Effector memory CD8-positive, alpha-beta T cell (primary cell): ENCODE measurements around the gene BLVRB.
"Not testable (repeated sequence)": the region's sequence is repeated elsewhere in the genome, so short reads cannot be mapped to it uniquely, and the experiment has no call there.

Experiments
- ATAC-seq: fragments of 150-1000 bp; cut with Tn5 transposase; replicated peaks from 2 replicates; pipeline ENCODE4 v1.10.0; 2021; ENCODE audit warnings: mild to moderate bottlenecking, moderate library complexity
- DNase-seq, 3 experiments: peaks; one replicate each; pipeline ENCODE4 v3.0.0; 2021
- H3K27ac Mint-ChIP-seq, 2 donors: one replicate each; pipeline ENCODE4 v1.8.0; 2022; ENCODE audit warnings: mild to moderate bottlenecking in 2 of 2, mixed read lengths in 2 of 2, moderate library complexity in 2 of 2
- H3K27me3 Mint-ChIP-seq, 2 donors: one replicate each; pipeline ENCODE4 v1.8.0; 2022; ENCODE audit warnings: mixed read lengths in 2 of 2
- H3K36me3 Mint-ChIP-seq: one replicate; pipeline ENCODE4 v1.8.0; 2022; ENCODE audit warnings: mild to moderate bottlenecking, moderate library complexity, mixed read lengths; ENCODE audit not compliant: insufficient read depth
- H3K4me1 Mint-ChIP-seq, 2 donors: one replicate each; pipeline ENCODE4 v1.8.0; 2022; ENCODE audit warnings: low read depth in 2 of 2, mixed read lengths in 2 of 2
- H3K4me3 Mint-ChIP-seq, 2 donors: one replicate each; pipeline ENCODE4 v1.8.0; 2022; ENCODE audit warnings: mild to moderate bottlenecking in 2 of 2, mixed read lengths in 2 of 2, moderate library complexity in 2 of 2
- H3K9me3 Mint-ChIP-seq, 2 donors: one replicate each; pipeline ENCODE4 v1.8.0; 2022; ENCODE audit warnings: mixed read lengths in 2 of 2

The BLVRB gene

GRCh38 chr19:40433391-40434216 is 31.9 kb downstream of the BLVRB start:
- Mint-ChIP-seq H3K9me3 (no peaks in the 10 kb centered on the region), H3K27ac (peak overlapping the region; percentile 57 to 89), H3K4me3 (peak overlapping the region; percentile 74 to 90), H3K4me1 (peaks cover 6 to 12% of the 10 kb centered on the region in 2 donors), H3K36me3 (peaks cover 7% of the 10 kb centered on the region), H3K27me3 (no peaks in the 10 kb centered on the region)
- DNase-seq (peak; percentile 19 to 33 (median 31)), ATAC-seq (peak; percentile 92)

GRCh38 chr19:40432760-40433159 is 32.8 kb downstream of the BLVRB start:
- DNase-seq, ATAC-seq, H3K36me3 Mint-ChIP-seq, H3K9me3 Mint-ChIP-seq, H3K27me3 Mint-ChIP-seq, H3K4me1 Mint-ChIP-seq: not testable (repeated sequence)
- Mint-ChIP-seq H3K4me3 (peak overlapping the region; percentile 74 to 90), H3K27ac (peak overlapping the region in 1 of 2 donors; percentile 57)

GRCh38 chr19:40431698-40432097 is 33.8 kb downstream of the BLVRB start:
- H3K27ac Mint-ChIP-seq = no peak overlapping the region
- H3K9me3 Mint-ChIP-seq = no peaks in the 10 kb centered on the region
- no peak overlapping the region for H3K4me3 Mint-ChIP-seq
- H3K27me3 Mint-ChIP-seq = no peaks in the 10 kb centered on the region
- H3K4me1 Mint-ChIP-seq = peaks cover 6 to 8% of the 10 kb centered on the region in 2 donors
- ATAC-seq (no peak), DNase-seq (no peak)
- H3K36me3 Mint-ChIP-seq = peaks cover 3% of the 10 kb centered on the region

- Mint-ChIP-seq H3K36me3 (peaks cover 12% of the 10 kb centered on the region), H3K4me1 (peaks cover 8 to 10% of the 10 kb centered on the region in 2 donors)
- not testable (repeated sequence) for DNase-seq, ATAC-seq, H3K4me3 Mint-ChIP-seq, H3K9me3 Mint-ChIP-seq, H3K27ac Mint-ChIP-seq, H3K27me3 Mint-ChIP-seq
Observed at GRCh38 chr19:40430242-40430641, 35.3 kb downstream of the BLVRB start.

GRCh38 chr19:40428197-40428596 is 37.3 kb downstream of the BLVRB start:
- not testable (repeated sequence) for H3K27ac Mint-ChIP-seq, H3K4me3 Mint-ChIP-seq, ATAC-seq, H3K27me3 Mint-ChIP-seq, DNase-seq, H3K9me3 Mint-ChIP-seq
- H3K4me1 Mint-ChIP-seq = peaks cover 12 to 13% of the 10 kb centered on the region in 2 donors
- H3K36me3 Mint-ChIP-seq = peaks cover 24% of the 10 kb centered on the region

GRCh38 chr19:40425450-40426287 is 39.9 kb downstream of the BLVRB start, which contains the start of gene SERTAD1:
TSS of gene SERTAD1 (minus strand) at chr19:40425992. CDS start at chr19:40423546, 2,446 bp downstream.
- H3K36me3 Mint-ChIP-seq = peaks cover 46% of the 10 kb centered on the region
- H3K27ac Mint-ChIP-seq = peak within 1 kb of the TSS; percentile 95 to 97
- ATAC-seq = peak; percentile 86
- H3K9me3 Mint-ChIP-seq = no peaks in the 10 kb centered on the region
- H3K4me3 Mint-ChIP-seq = peak within 1 kb of the TSS; percentile 98 to 99
- DNase-seq = peak; percentile 100
- peaks cover 11 to 13% of the 10 kb centered on the region in 2 donors for H3K4me1 Mint-ChIP-seq
- H3K27me3 Mint-ChIP-seq = no peaks in the 10 kb centered on the region

GRCh38 chr19:40424637-40425449 is 40.7 kb downstream of the BLVRB start:
- peaks cover 12 to 14% of the 10 kb centered on the region in 2 donors for H3K4me1 Mint-ChIP-seq
- H3K36me3 Mint-ChIP-seq = peaks cover 51% of the 10 kb centered on the region
- H3K27me3 Mint-ChIP-seq = no peaks in the 10 kb centered on the region
- H3K27ac Mint-ChIP-seq = peak overlapping the region; percentile 95 to 97
- H3K4me3 Mint-ChIP-seq = peak overlapping the region; percentile 98 to 99
- H3K9me3 Mint-ChIP-seq = no peaks in the 10 kb centered on the region
- ATAC-seq = no peak
- no peak for DNase-seq

GRCh38 chr19:40423938-40424337 is 41.6 kb downstream of the BLVRB start:
- no peak for ATAC-seq
- Mint-ChIP-seq H3K4me1 (peaks cover 14 to 15% of the 10 kb centered on the region in 2 donors), H3K9me3 (no peaks in the 10 kb centered on the region), H3K27me3 (no peaks in the 10 kb centered on the region), H3K4me3 (peak overlapping the region; percentile 98 to 99), H3K36me3 (peaks cover 53% of the 10 kb centered on the region), H3K27ac (peak overlapping the region in 1 of 2 donors; percentile 95)
- DNase-seq = no peak

- Mint-ChIP-seq H3K4me1 (peaks cover 15 to 16% of the 10 kb centered on the region in 2 donors), H3K27ac (peak overlapping the region in 1 of 2 donors; percentile 95), H3K4me3 (peak overlapping the region; percentile 82 to 85), H3K9me3 (no peaks in the 10 kb centered on the region), H3K36me3 (peaks cover 53% of the 10 kb centered on the region), H3K27me3 (no peaks in the 10 kb centered on the region)
- DNase-seq (no peak), ATAC-seq (no peak)
Observed at GRCh38 chr19:40422748-40423566, 42.6 kb downstream of the BLVRB start.

GRCh38 chr19:40421993-40422747 is 43.4 kb downstream of the BLVRB start:
- Mint-ChIP-seq H3K27ac (peak overlapping the region; percentile 87 to 95), H3K9me3 (no peaks in the 10 kb centered on the region), H3K4me1 (peaks cover 19 to 20% of the 10 kb centered on the region in 2 donors), H3K4me3 (peak overlapping the region; percentile 82 to 85), H3K36me3 (peaks cover 53% of the 10 kb centered on the region), H3K27me3 (no peaks in the 10 kb centered on the region)
- DNase-seq (no peak), ATAC-seq (no peak)

GRCh38 chr19:40420766-40421765 is 44.5 kb downstream of the BLVRB start:
- H3K4me1 Mint-ChIP-seq = peaks cover 22 to 24% of the 10 kb centered on the region in 2 donors
- H3K27me3 Mint-ChIP-seq = no peaks in the 10 kb centered on the region
- peak; percentile 63 to 74 (median 67) for DNase-seq
- peak overlapping the region; percentile 87 to 95 for H3K27ac Mint-ChIP-seq
- H3K4me3 Mint-ChIP-seq = peak overlapping the region; percentile 82 to 85
- no peaks in the 10 kb centered on the region for H3K9me3 Mint-ChIP-seq
- ATAC-seq = peak; percentile 46
- H3K36me3 Mint-ChIP-seq = peaks cover 50% of the 10 kb centered on the region
